GM21529 (cell line): ENCODE measurements around the gene TGM5.
"Not testable (repeated sequence)": the region's sequence is repeated elsewhere in the genome, so short reads cannot be mapped to it uniquely, and the experiment has no call there.

Experiments used
- ATAC-seq: cut with Tn5 transposase; IDR thresholded peaks from one replicate; pipeline ENCODE4 v1.9.1; 2021; ENCODE audit not compliant: unreplicated experiment

TGM5 gene

DNA sequence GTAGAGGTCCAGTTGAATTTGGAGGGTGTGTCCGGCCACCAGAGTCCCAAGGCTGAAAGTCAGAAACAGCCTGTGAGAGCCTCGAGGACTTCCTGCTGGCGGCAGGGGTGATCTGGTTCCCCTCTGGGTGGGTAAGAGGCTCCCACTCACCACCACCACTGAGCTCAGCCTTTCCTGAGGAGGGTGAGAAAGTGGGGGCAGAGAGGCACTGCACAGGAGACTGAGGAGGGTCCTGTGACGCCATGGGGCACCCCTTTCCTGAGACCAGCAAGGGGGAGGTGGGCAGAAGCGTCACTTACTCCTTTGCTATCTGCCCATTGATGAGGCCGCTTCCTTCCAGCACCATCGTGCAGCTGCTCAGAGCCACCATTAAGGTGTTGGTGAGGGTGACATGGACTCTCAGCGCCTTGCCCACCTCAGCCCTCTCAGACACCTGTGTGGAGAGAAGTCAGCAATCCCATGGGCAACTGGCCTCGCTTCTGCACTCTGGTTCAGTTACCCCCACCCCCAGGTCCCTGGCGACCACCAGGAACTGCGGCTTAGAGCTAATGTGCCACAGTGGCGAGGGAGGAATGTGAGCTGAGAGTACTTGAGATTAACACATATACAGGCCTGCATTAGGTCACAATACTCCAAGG is 10.0 kb upstream of the TGM5 start:
- no peak for ATAC-seq

DNA sequence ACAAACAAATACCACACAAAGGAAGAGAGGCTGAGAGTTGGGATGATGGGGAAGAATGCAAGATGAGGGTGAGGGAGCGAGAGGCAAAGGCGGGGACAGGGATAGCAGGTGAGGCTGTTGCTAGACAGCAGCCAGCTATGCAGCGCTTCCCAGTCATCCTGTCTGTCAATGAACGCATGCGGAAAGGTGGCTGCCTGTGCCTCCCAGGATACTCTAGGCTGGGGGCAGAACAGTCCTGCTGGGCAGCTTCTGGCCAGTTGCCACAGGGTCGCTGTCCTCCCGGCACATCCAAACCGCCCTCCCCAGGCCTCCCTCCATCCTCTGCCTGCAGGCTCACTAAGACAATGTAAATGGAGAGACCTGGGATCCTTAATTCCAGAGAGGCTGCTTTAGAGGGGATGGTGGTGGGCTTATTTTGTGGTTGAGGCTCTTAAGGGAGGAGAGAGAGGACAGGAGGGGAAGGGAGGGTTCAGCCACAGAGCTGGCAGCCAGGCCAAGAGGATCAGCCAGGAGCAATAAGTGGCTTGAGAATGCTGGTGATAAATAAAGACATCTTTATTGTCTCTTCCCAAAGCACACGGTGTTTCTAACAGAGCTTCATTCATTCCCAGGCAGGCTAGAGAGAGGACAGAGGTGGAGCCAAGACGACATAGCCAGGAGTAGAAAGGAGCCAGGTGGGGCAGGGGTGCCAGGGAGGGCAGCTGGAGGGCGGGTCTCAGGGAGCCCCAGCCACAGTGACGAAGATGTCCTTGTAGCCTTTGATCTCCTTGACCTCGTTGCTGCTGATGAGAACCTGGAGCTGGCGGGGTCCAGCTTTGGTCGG is 9.2 kb upstream of the TGM5 start:
- no peak for ATAC-seq

GRCh38 chr15:43274136-43274535 is 7.4 kb upstream of the TGM5 start:
- ATAC-seq: no peak

- no peak for ATAC-seq
Measured at GRCh38 chr15:43273243-43273642, 6.5 kb upstream of the TGM5 start.

DNA sequence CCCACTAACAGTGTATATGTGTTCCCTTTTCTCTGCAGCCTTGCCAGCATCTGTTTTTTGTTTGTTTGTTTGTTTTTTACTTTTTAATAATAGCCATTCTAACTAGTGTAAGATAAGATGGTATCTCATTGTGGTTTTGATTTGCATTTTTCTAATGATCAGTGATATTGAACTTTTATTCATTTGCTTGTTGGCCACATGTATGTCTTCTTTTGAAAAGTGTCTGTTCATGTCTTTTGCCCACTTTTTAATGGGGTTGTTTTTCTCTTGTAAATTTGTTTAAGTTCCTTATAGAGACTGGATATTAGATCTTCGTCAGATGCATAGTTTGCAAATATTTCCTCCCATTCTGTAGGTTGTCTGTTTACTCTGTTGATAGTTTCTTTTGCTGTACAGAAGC is 5.2 kb upstream of the TGM5 start:
- ATAC-seq: not testable (repeated sequence)

DNA sequence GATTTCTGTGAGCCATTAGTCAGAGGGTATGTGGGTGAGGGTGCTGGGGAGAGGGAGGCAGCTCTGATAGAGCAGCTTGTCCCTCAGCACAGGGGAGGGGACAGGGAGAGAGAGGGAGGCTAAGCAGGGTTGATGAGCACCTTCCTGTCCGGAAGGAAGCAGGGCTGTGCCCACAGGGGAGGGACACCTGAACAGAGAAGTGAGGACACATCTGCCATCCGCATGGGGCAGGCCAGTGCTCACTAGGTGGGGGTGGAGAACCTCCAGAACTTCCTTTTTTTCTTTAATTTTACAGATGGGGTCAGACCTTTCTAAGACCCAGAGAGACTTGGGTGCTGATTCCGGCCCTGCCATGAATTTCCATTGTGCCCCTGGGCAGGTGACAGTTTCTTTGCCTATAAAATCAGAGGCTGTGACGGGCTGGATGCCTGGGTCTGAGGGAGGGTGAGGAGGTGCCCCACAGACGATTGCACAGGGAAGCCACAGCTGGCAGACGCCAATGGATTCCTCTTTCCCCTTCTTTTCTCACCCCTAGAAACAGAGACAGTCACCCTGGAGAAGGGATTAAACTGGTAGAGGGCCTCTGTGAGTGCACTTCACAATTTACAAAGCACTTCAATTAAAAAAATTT is 4.1 kb upstream of the TGM5 start:
- no peak for ATAC-seq

DNA sequence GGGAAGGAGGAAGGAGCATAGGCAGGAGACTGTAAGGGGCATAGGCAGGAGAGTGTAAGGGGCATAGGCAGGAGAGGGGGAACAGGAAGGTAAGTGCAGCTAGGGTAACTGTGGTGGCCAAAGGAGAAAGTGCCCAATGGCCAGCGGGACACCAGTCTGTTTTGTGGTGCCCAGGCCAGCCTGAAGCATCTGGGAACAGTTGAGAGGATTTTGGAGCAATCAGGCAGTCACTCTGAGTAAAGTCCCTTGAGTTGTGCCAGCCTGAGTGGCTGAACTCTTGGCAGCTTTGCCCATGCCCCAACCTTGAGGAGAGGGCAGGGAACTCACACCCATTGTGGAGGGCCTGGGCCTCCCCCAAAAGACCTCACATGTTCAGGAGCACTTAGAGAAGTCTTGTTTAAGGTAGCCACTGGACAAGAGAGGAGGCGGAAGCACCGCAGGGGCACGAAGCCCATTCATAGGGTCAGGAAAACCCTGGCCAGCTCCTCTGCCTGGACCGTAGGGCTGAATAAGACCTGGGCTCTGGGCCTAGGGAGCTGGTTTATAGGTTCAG is 3.5 kb upstream of the TGM5 start:
- no peak for ATAC-seq

DNA sequence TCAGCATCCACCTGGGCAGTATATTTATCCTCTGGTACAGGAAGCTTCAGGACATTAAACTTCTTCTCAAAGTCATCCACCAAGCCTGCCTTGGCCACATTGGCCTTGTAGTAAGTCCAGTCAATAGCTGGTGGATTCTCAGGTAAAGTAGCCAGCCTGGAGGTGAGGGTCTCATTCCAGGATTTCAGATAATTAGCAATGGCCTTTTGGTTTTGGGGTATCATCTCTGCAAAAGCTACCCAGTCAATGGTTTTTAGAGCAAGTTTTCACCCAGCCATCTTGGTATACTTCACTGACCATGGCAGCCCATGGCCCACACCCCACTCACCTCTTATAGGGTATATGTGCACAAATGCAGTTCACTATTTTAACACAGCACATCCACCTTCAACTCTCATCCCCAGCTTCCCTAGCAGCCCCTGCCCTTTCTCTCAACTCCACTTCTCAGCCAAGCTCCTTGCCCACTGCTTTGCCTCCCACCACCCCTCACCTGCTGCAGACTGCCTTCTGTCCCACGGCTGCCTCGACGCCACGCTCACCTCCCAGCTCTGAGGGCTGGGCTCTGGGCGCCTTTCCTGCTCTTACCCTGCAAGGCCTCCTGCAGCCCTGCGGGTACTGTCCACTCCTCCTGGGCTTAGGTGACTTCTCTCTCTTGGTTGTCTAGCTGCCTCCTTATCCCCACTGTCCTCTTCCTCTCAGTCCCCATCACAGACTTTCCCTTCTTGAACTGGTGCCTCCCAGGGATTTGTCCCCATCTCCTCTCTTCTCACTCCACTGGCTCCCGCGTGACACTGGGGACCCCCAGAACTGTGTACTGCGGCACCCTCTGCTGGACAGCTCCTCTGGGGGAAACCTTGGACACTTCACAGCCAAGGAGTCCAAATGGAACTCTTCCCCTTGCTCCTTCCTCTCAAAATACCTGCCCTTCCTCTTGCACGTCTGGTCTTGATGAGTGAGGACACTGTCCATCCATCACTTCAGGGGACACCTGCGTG is 1.7 kb upstream of the TGM5 start:
- ATAC-seq: no peak

- no peak for ATAC-seq
Measured at GRCh38 chr15:43267439-43267838, 711 bp upstream of the TGM5 start.

GRCh38 chr15:43266386-43266785 is 342 bp downstream of the TGM5 start:
- ATAC-seq: no peak

DNA sequence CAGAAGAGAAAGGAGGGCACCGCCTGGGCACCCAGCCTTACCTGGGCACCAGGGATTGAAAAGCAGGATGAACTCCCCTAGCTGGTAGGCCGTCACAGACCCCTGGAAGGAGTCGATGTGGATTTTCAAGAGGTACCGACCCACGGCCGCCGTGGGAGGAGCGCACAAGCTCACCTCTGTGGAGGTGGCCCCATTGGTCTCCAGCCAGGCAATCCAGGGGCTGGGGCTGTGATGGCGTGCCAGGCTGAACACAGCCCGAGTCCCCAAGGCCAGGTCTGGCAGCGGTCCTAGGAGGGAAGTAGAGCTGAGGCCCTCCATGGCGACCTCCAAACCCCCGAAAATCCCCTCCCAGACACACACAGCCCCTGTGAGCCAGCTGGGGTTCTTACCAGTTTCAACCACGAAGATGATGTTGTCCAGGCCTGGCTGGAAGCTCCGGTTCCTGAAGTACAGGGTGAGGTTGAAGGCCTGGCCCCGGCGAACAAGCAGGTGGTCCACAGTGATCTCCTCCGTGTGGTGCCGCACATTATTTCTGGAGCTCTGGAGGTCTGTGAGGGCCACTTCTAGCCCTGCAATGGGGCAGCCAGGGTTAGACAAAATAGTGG is 6.6 kb downstream of the TGM5 start:
- ATAC-seq: no peak

- no peak for ATAC-seq
Measured at GRCh38 chr15:43258781-43259180, 7.9 kb downstream of the TGM5 start.

GRCh38 chr15:43256341-43256740 is 10.4 kb downstream of the TGM5 start:
- ATAC-seq: no peak

DNA sequence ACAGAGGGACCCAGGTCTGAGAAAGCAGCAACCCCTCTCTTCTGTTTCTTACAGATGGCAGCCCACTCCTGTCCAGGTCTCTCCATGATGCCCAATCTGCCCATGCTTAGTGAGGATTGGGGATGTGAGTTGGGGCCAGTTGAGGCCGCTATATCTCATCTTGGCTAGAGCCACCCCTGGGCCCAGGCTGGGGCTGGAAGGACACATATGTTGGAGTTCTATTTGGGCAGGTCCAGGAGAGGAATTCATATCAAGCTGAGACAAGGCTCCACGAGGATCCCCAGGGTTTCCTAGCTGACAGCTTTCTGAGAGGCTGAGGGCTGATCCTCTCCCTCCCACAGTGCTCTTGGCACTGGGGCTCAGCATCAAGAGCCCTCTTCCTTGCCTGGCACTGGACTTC is 11.4 kb downstream of the TGM5 start:
- ATAC-seq: no peak

DNA sequence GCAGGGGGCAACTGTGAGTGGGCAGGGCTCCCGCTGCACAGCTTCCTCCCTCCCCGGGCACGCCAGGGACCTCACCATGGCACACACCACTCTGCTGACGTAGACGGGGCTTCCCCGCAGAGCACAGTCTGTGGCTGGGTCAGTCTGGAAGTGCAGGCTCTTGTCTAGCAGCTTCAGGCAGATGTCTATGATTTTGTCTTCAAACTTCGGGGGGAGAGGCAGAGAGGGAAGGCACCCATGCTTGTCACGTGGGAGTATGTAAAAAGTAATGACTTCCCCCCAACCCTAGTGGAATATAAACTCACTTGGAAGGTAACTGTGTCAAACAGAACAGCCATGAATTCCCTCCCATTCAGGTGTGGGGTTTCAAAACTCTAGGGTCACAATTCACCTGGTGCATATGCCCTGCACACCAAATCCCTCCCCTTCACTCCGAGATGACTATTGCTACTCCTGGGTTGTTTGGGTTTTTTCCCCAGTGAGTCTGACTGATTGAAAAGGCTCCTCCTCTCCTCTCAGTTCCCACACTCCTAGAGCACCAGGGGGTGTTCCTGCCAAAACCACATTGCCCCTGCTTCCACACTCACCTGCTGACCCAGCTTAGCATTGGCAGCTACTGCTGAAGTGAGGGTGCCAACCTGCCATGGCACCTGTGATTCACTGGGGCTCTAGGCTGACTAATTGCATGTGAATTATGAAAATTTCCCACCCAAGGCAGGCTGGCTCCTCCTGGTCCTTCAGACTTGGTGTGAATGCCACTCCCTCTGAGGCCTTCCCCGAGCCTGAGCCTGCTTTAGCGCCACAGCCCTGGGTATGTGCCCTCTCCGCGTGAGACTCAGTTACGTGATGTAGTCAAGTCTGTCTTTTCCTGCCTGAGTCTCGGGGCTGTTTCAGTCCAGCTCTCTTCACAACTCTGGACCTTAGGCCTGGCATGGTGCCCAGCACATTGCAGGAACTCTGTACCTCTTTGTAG is 13.0 kb downstream of the TGM5 start:
- ATAC-seq: peak; percentile 57

DNA sequence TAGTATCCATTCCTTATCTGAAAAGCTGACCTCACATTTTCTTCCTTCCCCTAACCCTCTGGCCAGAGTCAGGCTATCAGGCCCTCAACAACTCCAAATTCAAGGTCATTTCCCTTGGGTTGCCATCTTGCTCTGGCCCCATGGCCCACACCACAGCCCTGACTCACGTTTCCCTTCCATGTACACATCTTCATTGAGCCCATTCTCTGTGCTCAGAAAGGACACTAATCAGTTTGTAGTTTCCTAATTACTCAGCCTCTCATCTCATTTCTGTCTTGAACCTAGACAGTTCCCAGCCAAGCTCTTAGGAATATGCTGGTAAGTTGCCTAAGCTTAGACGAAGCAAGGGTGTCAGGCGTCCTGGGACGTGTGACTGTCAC is 14.9 kb downstream of the TGM5 start:
- ATAC-seq: no peak

DNA sequence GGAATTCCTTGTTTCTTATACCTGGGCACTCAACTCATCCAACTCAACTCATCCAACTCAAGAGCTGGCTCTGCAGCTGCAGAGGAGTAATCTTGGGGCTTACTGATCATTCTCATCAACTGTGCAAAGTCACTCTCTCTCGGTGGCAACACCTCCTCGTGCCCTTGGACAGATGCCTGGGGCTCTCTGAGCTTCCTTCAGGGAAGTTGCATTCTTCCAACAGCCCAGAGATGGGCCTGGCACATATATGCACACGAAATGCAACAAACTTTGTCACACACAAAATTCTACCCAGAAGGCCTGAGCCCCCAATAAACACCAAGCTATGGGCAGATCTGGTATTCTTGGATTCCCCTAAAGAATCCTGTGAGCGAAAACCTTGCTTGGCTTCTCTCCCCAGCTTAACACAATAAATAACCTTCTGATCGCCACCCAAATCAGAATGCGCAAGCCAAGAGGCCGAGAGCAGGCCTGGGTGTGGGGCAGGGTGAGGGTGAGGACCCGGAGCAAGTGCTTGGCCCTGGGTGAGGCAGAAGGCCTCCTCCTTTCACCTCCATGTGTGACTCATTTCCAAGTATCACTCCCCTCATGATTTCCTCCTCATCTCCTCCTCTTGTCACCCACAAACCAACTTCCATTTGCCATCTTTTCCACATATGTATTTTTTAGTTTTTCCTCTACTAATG is 15.4 kb downstream of the TGM5 start:
- ATAC-seq: no peak

- ATAC-seq: no peak
Measured at GRCh38 chr15:43250785-43251184, 15.9 kb downstream of the TGM5 start.
